ENCODE results near the gene LARP7.
"Not testable (repeated sequence)": the region's sequence is repeated elsewhere in the genome, so short reads cannot be mapped to it uniquely, and the experiment has no call there.

Gene LARP7

GRCh38 chr4:112636688-112637551 lies at the start of gene LARP7, which contains the start of gene ZGRF1:
Gene LARP7, plus strand, starts transcription at chr4:112637143. Its CDS starts 7,527 bp downstream, at chr4:112644670.
Gene ZGRF1, minus strand, starts transcription at chr4:112636909. Its CDS starts 3,733 bp downstream, at chr4:112633176.
- DNase-seq = peak; percentile 98

- DNase-seq = peak; percentile 22
Observed at GRCh38 chr4:112589206-112589605, 47.7 kb upstream of the LARP7 start.

GRCh38 chr4:112591593-112591992 lies 45.4 kb upstream of the LARP7 start:
- DNase-seq = no peak

- DNase-seq = no peak
Observed at GRCh38 chr4:112592717-112593116, 44.2 kb upstream of the LARP7 start.

GRCh38 chr4:112593438-112594133 lies 43.4 kb upstream of the LARP7 start:
- no peak for DNase-seq

- no peak for DNase-seq
Observed at GRCh38 chr4:112594993-112595392, 42.0 kb upstream of the LARP7 start.

- peak; percentile 67 for DNase-seq
Observed at GRCh38 chr4:112604589-112604988, 32.4 kb upstream of the LARP7 start.

GRCh38 chr4:112612814-112613213 lies 24.1 kb upstream of the LARP7 start:
- DNase-seq = not testable (repeated sequence)

- DNase-seq = no peak
Observed at GRCh38 chr4:112616984-112617383, 20.0 kb upstream of the LARP7 start.

- no peak for DNase-seq
Observed at GRCh38 chr4:112626228-112626627, 10.7 kb upstream of the LARP7 start.

- peak; percentile 56 for DNase-seq
Observed at GRCh38 chr4:112633477-112634235, 3.3 kb upstream of the LARP7 start.

GRCh38 chr4:112637552-112637866 lies 566 bp downstream of the LARP7 start:
- DNase-seq = no peak

- DNase-seq = no peak
Observed at GRCh38 chr4:112642526-112642925, 5.6 kb downstream of the LARP7 start.

GRCh38 chr4:112644595-112645535 lies 7.9 kb downstream of the LARP7 start:
- not testable (repeated sequence) for DNase-seq

- DNase-seq = no peak
Observed at GRCh38 chr4:112645541-112646329, 8.8 kb downstream of the LARP7 start.

GRCh38 chr4:112646632-112647537 lies 9.9 kb downstream of the LARP7 start:
- DNase-seq = no peak

GRCh38 chr4:112647785-112648184 lies 10.8 kb downstream of the LARP7 start:
- DNase-seq = no peak

GRCh38 chr4:112648263-112649054 lies 11.5 kb downstream of the LARP7 start:
- no peak for DNase-seq

- no peak for DNase-seq
Observed at GRCh38 chr4:112649055-112649408, 12.1 kb downstream of the LARP7 start.

GRCh38 chr4:112650332-112650731 lies 13.4 kb downstream of the LARP7 start:
- DNase-seq = no peak
